Brain pericyte (primary cell): ENCODE measurements around the gene TLR6.

Experiments
- DNase-seq: peaks from one replicate; pipeline ENCODE4 v3.0.0-alpha.2; 2012; ENCODE audit warnings: low read depth, low spot score

The TLR6 gene

DNA sequence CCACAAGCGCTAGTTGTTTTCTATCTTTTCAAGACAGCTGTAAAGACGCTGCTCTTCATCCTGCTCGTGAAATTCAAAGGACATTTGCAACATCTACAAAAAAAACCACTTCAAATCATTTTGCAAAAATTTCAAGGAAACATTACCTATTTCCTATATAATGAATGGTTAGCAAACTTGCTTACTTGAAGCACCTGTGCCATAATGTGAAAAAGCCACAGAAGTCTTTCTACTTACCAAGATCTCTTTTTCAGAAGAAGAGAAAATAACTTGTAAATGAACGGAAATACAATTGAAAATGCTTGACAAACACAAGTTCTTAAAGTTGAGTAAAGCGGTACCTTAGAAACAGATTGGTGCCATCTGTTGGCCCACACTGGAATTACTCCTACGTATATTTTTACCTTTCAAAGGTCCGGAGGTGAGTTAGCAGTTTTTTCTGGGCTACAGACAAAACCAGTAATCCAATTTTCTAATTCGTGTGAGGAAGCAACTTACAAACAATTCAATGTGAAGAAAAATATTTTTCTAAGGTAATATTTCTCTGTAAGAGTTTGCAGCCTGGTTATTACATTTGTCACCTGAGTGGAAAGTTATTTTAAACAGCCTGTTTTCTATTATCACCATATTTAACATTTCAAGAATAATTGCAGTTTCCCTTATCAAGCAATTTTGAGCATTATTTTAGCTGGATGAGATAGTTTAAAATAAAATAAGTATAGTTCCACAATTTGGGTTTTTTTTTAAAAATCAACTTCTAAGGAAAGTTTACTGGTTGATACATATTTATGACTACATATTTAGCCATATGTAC lies at the start of gene TLR6:
TSS of gene TLR6 (minus strand) at position 294 of the 814 bp plus-strand sequence. CDS start 27,344 bp downstream, outside the sequence.
- no peak for DNase-seq

- DNase-seq, result no peak
Observed at GRCh38 chr4:38905652-38906385, 49.2 kb upstream of the TLR6 start.

GRCh38 chr4:38904682-38905081 lies 48.1 kb upstream of the TLR6 start:
- no peak for DNase-seq

- no peak for DNase-seq
Observed at GRCh38 chr4:38904090-38904666, 47.6 kb upstream of the TLR6 start.

- DNase-seq, result no peak
Observed at GRCh38 chr4:38902695-38903094, 46.1 kb upstream of the TLR6 start.

DNA sequence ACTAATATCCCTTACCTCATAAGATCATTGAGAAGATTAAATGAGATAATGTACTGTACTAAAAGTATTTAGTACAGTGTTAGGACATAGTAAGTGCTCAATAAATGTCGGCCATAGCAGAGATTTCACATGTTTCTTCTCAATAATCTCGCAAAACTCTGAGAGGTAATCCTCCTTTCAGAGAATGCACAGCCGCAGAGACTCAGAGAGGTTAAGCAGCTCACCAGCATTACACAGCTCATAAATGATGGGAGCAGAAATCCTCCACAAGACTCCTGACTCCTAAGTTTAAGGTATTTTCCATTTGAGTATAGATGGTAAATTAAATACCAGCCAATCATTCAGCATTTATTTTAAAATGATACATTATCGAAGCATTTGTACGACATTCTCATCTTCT lies 45.6 kb upstream of the TLR6 start:
- DNase-seq, result no peak

DNA sequence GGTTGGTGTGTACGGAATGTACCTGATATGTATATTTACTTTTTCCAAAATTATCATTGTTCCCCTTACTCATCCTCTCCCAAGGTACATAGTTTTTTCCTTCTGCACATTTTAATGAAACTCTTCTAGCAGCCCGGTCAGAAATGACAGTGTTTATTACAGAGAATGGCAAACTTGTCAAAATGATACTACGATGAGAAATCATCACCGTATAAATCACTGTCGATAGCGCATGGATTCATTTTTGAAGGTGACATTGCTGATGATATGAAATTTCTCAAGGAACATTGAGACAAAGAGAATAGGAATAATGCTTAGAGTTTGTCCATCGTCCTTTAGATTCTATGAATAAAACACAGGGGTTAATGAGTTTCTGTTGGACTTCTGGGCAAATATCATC lies 41.6 kb upstream of the TLR6 start:
- DNase-seq, result no peak

- no peak for DNase-seq
Observed at GRCh38 chr4:38896940-38897339, 40.3 kb upstream of the TLR6 start.

- no peak for DNase-seq
Observed at GRCh38 chr4:38894322-38894982, 37.8 kb upstream of the TLR6 start.

DNA sequence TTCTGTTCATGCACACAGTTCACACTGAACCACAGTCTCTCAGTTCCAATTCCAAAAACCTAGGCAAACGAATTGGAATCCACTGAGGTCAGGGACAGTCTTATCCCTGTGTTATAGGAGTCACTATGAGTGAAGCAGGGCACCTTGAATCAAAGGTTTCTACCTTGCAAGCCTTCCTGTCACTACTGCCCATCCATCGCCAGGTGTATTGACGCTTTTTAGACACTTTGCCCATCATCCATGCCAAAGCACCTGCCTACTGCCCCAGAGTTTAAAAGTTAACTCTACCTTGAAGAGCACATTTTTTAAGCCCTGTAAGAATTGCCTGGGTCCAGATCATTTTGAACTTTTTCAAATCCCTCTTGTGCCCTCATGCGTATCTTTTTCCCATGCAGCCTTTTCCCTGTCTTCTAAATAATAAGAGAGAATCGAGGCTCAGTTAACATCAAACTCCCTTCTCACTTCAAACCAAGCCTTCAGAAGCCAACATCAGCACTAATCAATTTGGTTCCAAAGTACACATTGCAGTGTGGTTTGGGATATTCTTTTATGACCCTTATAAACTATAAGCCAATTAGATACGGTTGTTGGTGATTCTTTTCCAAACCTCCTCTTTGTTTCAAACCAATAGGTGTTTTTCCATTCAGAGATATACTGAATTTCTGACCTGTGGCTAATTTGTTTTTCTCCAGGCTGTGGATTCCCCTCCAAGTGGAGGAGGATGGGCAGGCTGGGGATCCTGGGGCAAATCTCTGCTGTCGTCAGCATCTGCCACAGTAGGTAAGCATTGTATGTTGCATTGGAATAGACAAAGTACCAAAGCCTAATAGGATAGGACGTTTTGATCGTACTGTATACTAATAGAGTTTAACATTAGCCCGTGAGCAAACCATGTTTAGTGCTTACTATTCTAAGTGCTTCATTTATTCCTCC lies 34.7 kb upstream of the TLR6 start:
- no peak for DNase-seq

- no peak for DNase-seq
Observed at GRCh38 chr4:38889143-38889542, 32.5 kb upstream of the TLR6 start.

DNA sequence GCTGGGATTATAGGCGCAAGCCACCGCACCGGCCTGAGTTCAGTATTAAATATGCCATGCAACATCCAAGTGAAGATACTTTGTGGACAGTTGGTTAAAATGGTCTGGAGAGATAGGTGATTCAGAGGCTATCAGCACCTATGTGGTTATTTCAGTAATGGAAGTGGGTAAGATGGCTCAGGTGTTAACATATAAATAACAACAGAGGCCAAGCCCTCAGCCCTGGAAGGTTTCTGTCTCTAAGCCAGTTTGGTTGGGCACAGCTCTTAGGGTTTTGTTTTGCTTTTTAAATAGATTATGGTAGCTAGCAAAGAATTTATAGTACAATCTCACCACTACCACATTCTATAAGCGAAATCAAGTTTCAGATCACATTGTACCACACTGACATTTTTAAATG lies 27.6 kb upstream of the TLR6 start:
- DNase-seq, result no peak

DNA sequence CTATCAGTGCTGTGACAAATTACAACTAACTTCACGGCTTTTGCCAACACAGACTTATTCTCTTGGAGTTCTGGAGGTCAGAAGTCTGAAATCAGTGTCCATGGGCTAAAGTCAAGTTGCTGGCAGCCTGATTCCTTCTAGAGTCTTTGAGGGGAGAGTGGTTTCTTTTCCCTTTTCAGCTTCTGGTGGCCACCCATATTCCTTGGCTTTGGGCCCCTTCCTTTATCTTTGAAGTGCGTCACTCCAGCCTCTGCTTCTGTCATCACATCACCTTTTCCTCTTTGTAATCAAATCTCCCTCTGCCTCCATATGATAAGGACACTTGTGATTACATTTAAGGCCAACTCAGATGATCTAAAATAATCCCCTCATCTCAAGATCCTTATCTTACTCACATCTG lies 20.0 kb upstream of the TLR6 start:
- no peak for DNase-seq

DNA sequence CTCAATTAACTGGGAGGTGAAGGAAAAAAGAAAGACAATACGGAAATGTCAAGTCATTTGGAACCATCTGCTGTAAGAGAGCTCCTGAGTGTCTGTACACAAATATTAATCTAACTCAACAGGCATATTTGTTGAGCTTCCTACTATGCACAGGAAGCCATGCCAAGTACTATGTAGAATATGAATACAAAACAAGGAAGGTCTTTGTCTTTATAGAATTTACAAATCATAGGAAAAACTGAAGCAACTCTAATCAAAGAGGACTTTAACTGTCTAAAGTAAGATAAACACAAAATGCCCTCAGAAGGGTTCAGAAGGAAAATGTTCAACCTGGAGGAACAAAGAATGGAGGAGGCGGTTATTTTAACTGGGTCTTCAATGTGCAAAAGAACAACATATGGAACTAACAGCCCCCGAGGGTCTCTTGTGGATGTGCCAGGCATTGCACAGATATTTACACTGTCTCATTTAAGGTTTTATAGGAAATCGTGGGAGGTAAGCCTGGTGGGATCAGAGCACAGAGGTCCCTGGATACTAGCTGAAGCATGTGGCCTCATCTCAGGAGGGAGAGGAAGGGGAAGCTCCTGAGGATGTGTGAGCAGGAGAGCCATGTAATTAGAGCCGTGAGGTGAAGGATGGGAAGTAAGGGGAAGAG lies 16.8 kb upstream of the TLR6 start:
- DNase-seq, result no peak

DNA sequence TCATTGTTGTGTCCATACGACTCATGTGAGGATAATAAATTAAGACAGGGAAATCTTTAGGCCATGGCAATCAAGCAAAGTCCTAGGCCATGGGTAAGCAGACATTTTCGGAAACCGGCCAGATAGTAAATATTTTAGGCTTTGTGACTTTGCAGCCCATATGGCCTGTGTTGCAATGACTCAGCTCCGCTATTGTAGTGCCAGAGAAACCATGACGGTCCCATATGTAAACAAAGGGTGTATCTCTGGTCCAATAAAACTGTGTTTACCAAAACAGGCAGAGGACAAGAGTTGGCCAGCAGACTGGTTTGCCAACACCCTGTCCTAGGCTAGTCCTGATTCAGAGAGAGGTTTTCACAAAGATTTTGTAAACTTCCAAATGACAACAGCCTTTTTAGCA lies 16.0 kb upstream of the TLR6 start:
- no peak for DNase-seq

DNA sequence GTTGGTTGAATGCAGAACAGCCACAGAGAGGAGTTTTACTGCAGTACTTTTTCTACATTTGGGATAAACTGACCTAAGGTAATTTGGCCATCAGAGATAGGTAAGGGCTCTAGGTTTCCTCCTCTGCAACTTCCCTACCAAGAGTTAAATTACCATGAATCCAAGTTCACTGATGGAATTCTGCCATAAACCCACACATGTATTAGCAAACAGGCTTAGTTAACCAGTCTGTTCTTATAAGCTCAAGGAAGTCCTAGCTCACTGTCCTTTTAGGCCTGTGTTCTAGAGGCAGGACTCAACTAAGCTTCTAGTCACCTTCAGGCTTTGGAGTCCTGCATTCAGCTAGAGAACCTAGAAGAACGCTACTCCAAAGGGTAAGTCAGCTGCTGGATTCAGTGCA lies 15.0 kb upstream of the TLR6 start:
- DNase-seq, result no peak

- no peak for DNase-seq
Observed at GRCh38 chr4:38870098-38870808, 13.6 kb upstream of the TLR6 start.

DNA sequence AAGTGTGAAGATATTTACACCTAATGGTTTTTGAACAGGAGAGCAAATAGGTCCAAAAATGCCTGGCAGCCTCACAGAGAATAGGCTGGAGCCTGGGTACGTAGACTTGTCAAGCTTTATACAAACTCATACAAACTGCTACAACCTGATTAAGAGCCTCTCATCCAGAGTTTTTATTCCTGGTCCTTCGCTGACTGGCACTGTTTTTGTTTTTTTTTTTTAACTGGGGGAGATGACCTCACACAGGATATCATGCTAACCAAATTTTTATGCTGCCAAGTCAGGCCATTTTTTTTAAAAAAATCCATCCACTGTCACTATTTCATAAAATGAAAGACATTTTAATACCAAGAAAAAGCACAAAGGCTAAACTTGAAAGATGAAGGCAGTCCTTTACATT lies 12.9 kb upstream of the TLR6 start:
- DNase-seq, result no peak

- DNase-seq, result no peak
Observed at GRCh38 chr4:38868059-38868960, 11.7 kb upstream of the TLR6 start.
